ENCODE measurements around the gene PIP5KL1. TPM values are rescaled to one million over a fixed set of nuclear protein-coding genes. Genes with fewer than 3 reads are reported as not detected.

PIP5KL1 gene
- total and polyA plus RNA-seq, 2 of the 8 experiments (the other 6 are each of a cell fraction or from before 2014, with no cell fraction given) = 13.4 to 15.4 TPM

GRCh38 chr9:127980060-127980705, 49.6 kb upstream of the PIP5KL1 start:
- Histone ChIP-seq H3K4me1 (replicated peaks in 1 of 4; ENCODE audit: control insufficient read depth in 3 of 4, insufficient read depth in 4 of 4, low read length in 3 of 4) (peaks cover 4 to 34% (median 25%) of the 10 kb centered on the region in 4 experiments), H3K9ac (replicated peaks in 1 of 4; ENCODE audit: extremely low read depth in 1 of 4, low read depth in 3 of 4, low read length in 3 of 4) (peak overlapping the region; percentile 8 to 65 (median 50); a peak in 5 of 7 replicates), H3K14ac (ENCODE audit: insufficient read length) (peak overlapping the region; percentile 87), H3K36me3 (ENCODE audit: control insufficient read depth in 2 of 4, insufficient read depth in 4 of 4, low read length in 3 of 4) (no peaks in the 10 kb centered on the region), H2BK5ac (ENCODE audit: low read depth, low read length) (no peak overlapping the region), H2BK12ac (ENCODE audit: low read depth, low read length) (no peak overlapping the region), H3K23ac (ENCODE audit: insufficient read length) (no peak overlapping the region), H3K56ac (replicated peaks; ENCODE audit: insufficient read length, low read depth, low read length) (no peak overlapping the region), H3K27ac (ENCODE audit: low read depth, low read length) (0 out of 2 replicates have a peak overlapping the region, but pooled peaks have one; percentile 56), H4K91ac (replicated peaks; ENCODE audit: insufficient read length, low read length) (no peak overlapping the region), H3K23me2 (ENCODE audit: low read depth, low read length) (peaks cover 7% of the 10 kb centered on the region; the same call in 1 of the 2 replicates), H3K79me2 (ENCODE audit: control insufficient read depth in 1 of 2, insufficient read depth in 2 of 2, low read length in 2 of 2) (peaks cover 22 to 48% of the 10 kb centered on the region in 2 experiments), H2AFZ (ENCODE audit: low read length) (no peak overlapping the region), H3K27me3 (replicated peaks in 1 of 4; ENCODE audit: control insufficient read depth in 3 of 4, extremely low read depth in 1 of 4, insufficient read depth in 3 of 4, low read length in 3 of 4) (no peaks in the 10 kb centered on the region), H4K20me1 (replicated peaks in 1 of 2; ENCODE audit: control insufficient read depth in 1 of 2, insufficient read depth in 2 of 2, low read length in 2 of 2) (peaks cover 36 to 37% of the 10 kb centered on the region in 2 experiments), H3K4me2 (ENCODE audit: insufficient read depth in 1 of 2, low read depth in 2 of 2, low read length in 2 of 2) (peak overlapping the region; percentile 73 to 97), H3K4me3 (ENCODE audit: extremely low read depth in 1 of 4, insufficient read depth in 2 of 4, low read depth in 3 of 4, low read length in 4 of 4) (peak overlapping the region; percentile 88 to 99 (median 93)), H4K8ac (ENCODE audit: extremely low read depth, insufficient read depth, low read length) (no peak overlapping the region), H3K18ac (ENCODE audit: extremely low read depth, low read length) (no peak overlapping the region), H2AK5ac (ENCODE audit: low read depth, low read length) (no peak overlapping the region), H3K9me3 (ENCODE audit: insufficient read depth in 2 of 2, low read depth in 1 of 2, low read length in 1 of 2) (no peaks in the 10 kb centered on the region), H3K4ac (replicated peaks; ENCODE audit: insufficient read length, low read depth, low read length) (no peak overlapping the region), H2BK120ac (replicated peaks; ENCODE audit: low read depth, low read length) (no peak overlapping the region), H3K79me1 (ENCODE audit: low read depth, low read length) (peaks cover 31% of the 10 kb centered on the region), H2BK20ac (ENCODE audit: low read length) (no peak overlapping the region), H4K5ac (ENCODE audit: insufficient read length, low read depth, low read length) (no peak overlapping the region), H2BK15ac (ENCODE audit: low read length) (no peak overlapping the region)
- FAIRE-seq = no peak
- peak in 1 of 2 experiments; percentile 72 for DNase-seq (ENCODE audit: low read depth in 1 of 2, low spot score in 2 of 2)
- CTCF ChIA-PET (ENCODE audit: partially characterized antibody) = interaction anchor here (1.1 to 7.9 kb wide), 6 partner anchors 30 to 86 kb away, joined by 3 to 49 read pairs (median 7); partner anchors contain the start of gene NAIF1
- POLR2A ChIA-PET (ENCODE audit: partially characterized antibody) = interaction anchor here (1.1 to 4.1 kb wide), 14 partner anchors 9 to 131 kb away, joined by 3 to 16 read pairs (median 6); partner anchors contain the start of genes DPM2 and PIP5KL1
- 2% methylated on average over 45 of the region's 61 CpGs; no CpG with 5 or more reads in 1 of the 2 experiments for WGBS, 2 experiments (ENCODE audit: extremely low coverage in 1 of 2, insufficient coverage in 1 of 2, insufficient read length in 1 of 2, insufficient replicate concordance in 2 of 2, low coverage in 1 of 2, low lambda C conversion rate in 2 of 2, missing lambda C conversion rate in 1 of 2)
- TF ChIP-seq SP1 (IDR thresholded peaks at IDR 0.05; ENCODE audit: low read depth, low read length) = no peak
- TF ChIP-seq EGR1 (IDR thresholded peaks at IDR 0.05; ENCODE audit: borderline replicate concordance, low read depth, low read length) = peak; percentile 97
- no peak for TF ChIP-seq SRF (IDR thresholded peaks at IDR 0.05; ENCODE audit: low read depth, low read length)
- TF ChIP-seq BRCA1 (IDR thresholded peaks at IDR 0.05; ENCODE audit: low read depth, low read length) = no peak
- no peak for TF ChIP-seq CBX5 (IDR thresholded peaks at IDR 0.05; ENCODE audit: low read depth, low read length)
- TF ChIP-seq RFX5 (IDR thresholded peaks at IDR 0.05; ENCODE audit: borderline replicate concordance, low read depth, low read length) = no peak
- no peak for TF ChIP-seq KDM1A (IDR thresholded peaks at IDR 0.05; ENCODE audit: borderline replicate concordance, low read length)
- TF ChIP-seq SIN3A (conservative IDR thresholded peaks at IDR 0.05 in 1 of 2, IDR thresholded peaks at IDR 0.05 in 1 of 2; ENCODE audit: low read depth in 1 of 2, low read length in 2 of 2) = 0 out of 4 replicates have a peak, but pooled peaks have one; percentile 11 to 15
- TF ChIP-seq ATF2 (IDR thresholded peaks at IDR 0.05; ENCODE audit: low read length) = no peak
- no peak for TF ChIP-seq SIX5 (IDR thresholded peaks at IDR 0.05; ENCODE audit: low read depth, low read length)
- TF ChIP-seq TAF7 (optimal IDR thresholded peaks at IDR 0.05; ENCODE audit: borderline replicate concordance, low read depth, low read length) = peak; percentile 44
